H1 (cell line): Measurements from ENCODE around the gene APBB1. TPM values are rescaled to one million over a fixed set of nuclear protein-coding genes. Genes with fewer than 3 reads are reported as not detected.

Experiments used
- CTCF ChIA-PET: fragments of 300-600 bp; sonication (Branson Sonifier 250); formaldehyde crosslinking; loops from one replicate; lab custom pipeline; 2021; ENCODE audit not compliant: partially characterized antibody; lab: Charles Lee
- POLR2A ChIA-PET: fragments of 300-600 bp; sonication (Branson Sonifier 250); formaldehyde crosslinking; loops from one replicate; lab custom pipeline; 2021; ENCODE audit warnings: inconsistent platforms; ENCODE audit not compliant: partially characterized antibody; lab: Charles Lee
- DNase-seq, 2 experiments: peaks; one replicate each; pipeline versions ENCODE4 v3.0.0 to v3.0.0-alpha.2; 2010 to 2022; ENCODE audit warnings: low spot score in 2 of 2, low read depth in 1 of 2, mixed read lengths in 1 of 2
- FAIRE-seq: peaks from 2 replicates; lab custom pipeline; 2011; peaks lifted over from hg19 to GRCh38; lab: Jason Lieb, UNC
- H2AFZ ChIP-seq: 2 replicates; pipeline ENCODE4 v1.8.1; 2012; ENCODE audit warnings: low read length, inconsistent platforms
- H2AK5ac ChIP-seq: 2 replicates; pipeline ENCODE4 v1.6.1; 2013; ENCODE audit warnings: low read depth, low read length
- H2BK120ac ChIP-seq: replicated peaks from 2 replicates; pipeline ENCODE3; 2013; ENCODE audit warnings: low read depth, low read length, inconsistent platforms
- H2BK12ac ChIP-seq: 2 replicates; pipeline ENCODE4 v1.6.1; 2013; ENCODE audit warnings: low read depth, low read length
- H2BK15ac ChIP-seq: 2 replicates; pipeline ENCODE4 v1.6.1; 2013; ENCODE audit warnings: low read length
- H2BK20ac ChIP-seq: 2 replicates; pipeline ENCODE4 v1.6.1; 2013; ENCODE audit warnings: low read length
- H2BK5ac ChIP-seq: 2 replicates; pipeline ENCODE4 v1.6.1; 2013; ENCODE audit warnings: low read depth, low read length
- H3K14ac ChIP-seq: 2 replicates; pipeline ENCODE4 v1.6.1; 2013; ENCODE audit warnings: inconsistent platforms; ENCODE audit not compliant: insufficient read length
- H3K18ac ChIP-seq: 2 replicates; pipeline ENCODE4 v1.6.1; 2013; ENCODE audit warnings: low read length; ENCODE audit errors: extremely low read depth
- H3K23ac ChIP-seq: 2 replicates; pipeline ENCODE4 v1.6.1; 2013; ENCODE audit warnings: inconsistent platforms; ENCODE audit not compliant: insufficient read length
- H3K23me2 ChIP-seq: 2 replicates; pipeline ENCODE4 v1.6.1; 2013; ENCODE audit warnings: low read depth, low read length
- H3K27ac ChIP-seq: 2 replicates; pipeline ENCODE4 v1.6.1; 2011; ENCODE audit warnings: low read depth, low read length, inconsistent platforms
- H3K27me3 ChIP-seq, 4 experiments: replicated peaks in 1 of 4; 1 replicate in 1 of 4; 2 replicates in 3 of 4; pipeline versions ENCODE4 v1.6.1 to v1.8.1; 2011 to 2013; ENCODE audit warnings: low read length in 3 of 4, mild to moderate bottlenecking in 3 of 4, inconsistent platforms in 2 of 4, mixed read lengths in 2 of 4, moderate library complexity in 1 of 4; ENCODE audit not compliant: control insufficient read depth in 3 of 4, insufficient read depth in 3 of 4; ENCODE audit errors: extremely low read depth in 1 of 4
- H3K36me3 ChIP-seq, 4 experiments: 2 replicates each; pipeline versions ENCODE4 v1.6.1 to v1.8.1; 2011 to 2013; ENCODE audit warnings: mild to moderate bottlenecking in 4 of 4, low read length in 3 of 4, moderate library complexity in 2 of 4, control low read depth in 1 of 4, inconsistent platforms in 1 of 4; ENCODE audit not compliant: insufficient read depth in 4 of 4, control insufficient read depth in 2 of 4
- H3K4ac ChIP-seq: replicated peaks from 2 replicates; pipeline ENCODE3; 2013; ENCODE audit warnings: low read length, low read depth, mixed read lengths, inconsistent platforms; ENCODE audit not compliant: insufficient read length
- H3K4me1 ChIP-seq, 4 experiments: replicated peaks in 1 of 4; 1 replicate in 1 of 4; 2 replicates in 3 of 4; pipeline versions ENCODE4 v1.6.1 to v1.8.1; 2011 to 2013; ENCODE audit warnings: low read length in 3 of 4, inconsistent platforms in 2 of 4, mixed read lengths in 1 of 4; ENCODE audit not compliant: insufficient read depth in 4 of 4, control insufficient read depth in 3 of 4
- H3K4me2 ChIP-seq, 2 experiments: 2 replicates each; pipeline versions ENCODE4 v1.6.1 to v1.8.1; 2011 to 2013; ENCODE audit warnings: low read depth in 2 of 2, low read length in 2 of 2, control low read depth in 1 of 2, inconsistent platforms in 1 of 2, mild to moderate bottlenecking in 1 of 2; ENCODE audit not compliant: insufficient read depth in 1 of 2
- H3K4me3 ChIP-seq, 4 experiments: fragments of 200-600, 300-600 bp in 1 of 4; sonication (generic), shearing (Covaris generic), sonication (Bioruptor Twin) in 1 of 4; 2 replicates each; pipeline versions ENCODE4 v1.5.1 to v1.8.1; 2011 to 2016; ENCODE audit warnings: low read length in 4 of 4, low read depth in 3 of 4, control low read depth in 2 of 4, inconsistent platforms in 2 of 4, mild to moderate bottlenecking in 2 of 4, mixed read lengths in 1 of 4, moderate library complexity in 1 of 4; ENCODE audit not compliant: insufficient read depth in 2 of 4; ENCODE audit errors: extremely low read depth in 1 of 4
- H3K56ac ChIP-seq: replicated peaks from 2 replicates; pipeline ENCODE3; 2013; ENCODE audit warnings: low read depth, mild to moderate bottlenecking, mixed read lengths, low read length, inconsistent platforms; ENCODE audit not compliant: insufficient read length
- H3K79me1 ChIP-seq: 2 replicates; pipeline ENCODE4 v1.6.1; 2013; ENCODE audit warnings: low read depth, low read length, control low read depth
- H3K79me2 ChIP-seq, 2 experiments: 2 replicates each; pipeline versions ENCODE4 v1.6.1 to v1.8.1; 2012 to 2013; ENCODE audit warnings: low read length in 2 of 2, mild to moderate bottlenecking in 2 of 2, inconsistent platforms in 1 of 2; ENCODE audit not compliant: insufficient read depth in 2 of 2, control insufficient read depth in 1 of 2
- H3K9ac ChIP-seq, 4 experiments: replicated peaks in 1 of 4; 1 replicate in 1 of 4; 2 replicates in 3 of 4; pipeline versions ENCODE4 v1.6.1 to v1.8.1; 2011 to 2013; ENCODE audit warnings: low read depth in 3 of 4, low read length in 3 of 4, control low read depth in 2 of 4, mild to moderate bottlenecking in 2 of 4, moderate library complexity in 2 of 4, inconsistent platforms in 1 of 4; ENCODE audit errors: extremely low read depth in 1 of 4
- H3K9me3 ChIP-seq, 2 experiments: 2 replicates each; pipeline versions ENCODE4 v1.6.1 to v1.8.1; 2012 to 2013; ENCODE audit warnings: mild to moderate bottlenecking in 2 of 2, moderate library complexity in 2 of 2, control low read depth in 1 of 2, inconsistent platforms in 1 of 2, low read depth in 1 of 2, low read length in 1 of 2, mixed read lengths in 1 of 2; ENCODE audit not compliant: insufficient read depth in 2 of 2
- H4K20me1 ChIP-seq, 2 experiments: replicated peaks in 1 of 2; 2 replicates each; pipeline versions ENCODE3 to v1.8.1; 2011 to 2013; ENCODE audit warnings: inconsistent platforms in 2 of 2, low read length in 2 of 2, mild to moderate bottlenecking in 1 of 2; ENCODE audit not compliant: insufficient read depth in 2 of 2, control insufficient read depth in 1 of 2
- H4K5ac ChIP-seq: 2 replicates; pipeline ENCODE4 v1.6.1; 2013; ENCODE audit warnings: low read length, low read depth, mixed read lengths, inconsistent platforms; ENCODE audit not compliant: insufficient read length
- H4K8ac ChIP-seq: 2 replicates; pipeline ENCODE4 v1.8.0; 2013; ENCODE audit warnings: mild to moderate bottlenecking, moderate library complexity, low read length, inconsistent platforms; ENCODE audit not compliant: insufficient read depth; ENCODE audit errors: extremely low read depth
- H4K91ac ChIP-seq: replicated peaks from 2 replicates; pipeline ENCODE3; 2013; ENCODE audit warnings: low read length, mixed read lengths, inconsistent platforms; ENCODE audit not compliant: insufficient read length
- ATF3 ChIP-seq: IDR thresholded peaks from 2 replicates; pipeline ENCODE4 v1.6.1; 2011; ENCODE audit warnings: low read depth, mild to moderate bottlenecking, low read length; ENCODE audit not compliant: insufficient read depth
- CBX5 ChIP-seq: fragments of 300-800, 300-1000 bp; sonication (generic); IDR thresholded peaks from 2 replicates; pipeline ENCODE4 v1.7.1; 2016; ENCODE audit warnings: antibody characterized with exemption, low read length, low read depth
- CBX8 ChIP-seq: fragments of 300-800, 300-1000 bp; sonication (generic); IDR thresholded peaks from 2 replicates; pipeline ENCODE4 v1.7.1; 2016; ENCODE audit warnings: low read depth, low read length, borderline replicate concordance
- CEBPB ChIP-seq: IDR thresholded peaks from 2 replicates; pipeline ENCODE4 v1.6.1; 2012; ENCODE audit warnings: low read depth, low read length
- CHD2 ChIP-seq: IDR thresholded peaks from 2 replicates; pipeline ENCODE4 v1.6.1; 2012; ENCODE audit warnings: low read length, improper control_type of control experiment
- EGR1 ChIP-seq: IDR thresholded peaks from 2 replicates; pipeline ENCODE4 v1.6.1; 2011; ENCODE audit warnings: low read depth, low read length, borderline replicate concordance
- JUN ChIP-seq: IDR thresholded peaks from 2 replicates; pipeline ENCODE4 v1.6.1; 2011; ENCODE audit warnings: low read depth, mild to moderate bottlenecking, improper control_type of control experiment, low read length
- KDM5A ChIP-seq: fragments of 200-600 bp; IDR thresholded peaks from 2 replicates; pipeline ENCODE4 v1.7.1; 2012; ENCODE audit warnings: mild to moderate bottlenecking, low read length, inconsistent platforms, mixed read lengths
- MAFK ChIP-seq: IDR thresholded peaks from 2 replicates; pipeline ENCODE4 v1.6.1; 2012; ENCODE audit warnings: low read depth, mild to moderate bottlenecking, improper control_type of control experiment, low read length
- NANOG ChIP-seq: IDR thresholded peaks from 2 replicates; pipeline ENCODE4 v1.6.1; 2011; ENCODE audit warnings: low read length, low read depth, mild to moderate bottlenecking, inconsistent platforms; ENCODE audit not compliant: insufficient read depth, poor library complexity, severe bottlenecking
- RXRA ChIP-seq: IDR thresholded peaks from 2 replicates; pipeline ENCODE4 v1.6.1; 2011; ENCODE audit warnings: low read depth, mild to moderate bottlenecking, low read length, moderate library complexity; ENCODE audit not compliant: insufficient read depth
- SIN3A ChIP-seq, 2 experiments: IDR thresholded peaks in 1 of 2; conservative IDR thresholded peaks in 1 of 2; 2 replicates each; pipeline ENCODE4 v1.6.1; 2011 to 2012; ENCODE audit warnings: low read length in 2 of 2, improper control_type of control experiment in 1 of 2, low read depth in 1 of 2, mild to moderate bottlenecking in 1 of 2
- SIRT6 ChIP-seq: IDR thresholded peaks from one replicate; pipeline ENCODE4 v1.7.1; 2012; ENCODE audit warnings: low read length, inconsistent platforms
- SIX5 ChIP-seq: IDR thresholded peaks from 2 replicates; pipeline ENCODE4 v1.6.1; 2011; ENCODE audit warnings: mild to moderate bottlenecking, low read depth, low read length
- TCF12 ChIP-seq: IDR thresholded peaks from 2 replicates; pipeline ENCODE4 v1.6.1; 2011; ENCODE audit warnings: low read depth, mild to moderate bottlenecking, low read length
- WGBS, 2 experiments: shearing (Covaris generic) in 1 of 2; methylation state at CpG; one replicate each; pipeline versions ENCODE4 v1.1.6 to v1.1.7; 2013 to 2015; ENCODE audit warnings: low lambda C conversion rate in 2 of 2, mixed read lengths in 2 of 2, inconsistent platforms in 1 of 2, low coverage in 1 of 2, missing lambda C conversion rate in 1 of 2; ENCODE audit not compliant: insufficient replicate concordance in 2 of 2, insufficient coverage in 1 of 2, insufficient read length in 1 of 2; ENCODE audit errors: extremely low coverage in 1 of 2, missing lambda C conversion rate in 1 of 2; 5-methylcytosine and 5-hydroxymethylcytosine counted together
- polyA plus RNA-seq, 7 experiments: library from polyadenylated mRNA; depleted of rRNA in 3 of 7; stranded (reverse) in 5 of 7; unstranded in 2 of 7; fragments of >200 nt in 5 of 7; fragments of 200-250 nt in 2 of 7; gene quantifications; 1 replicate in 5 of 7; 2 replicates in 1 of 7; 4 replicates in 1 of 7; pipeline versions ENCODE4 v1.2.1 to v1.2.3, GENCODE V29; 2011 to 2013; ENCODE audit warnings: missing spikeins in 2 of 7, mixed read lengths in 2 of 7
- total RNA-seq: library from RNA; stranded (reverse); fragmentation: NEBNext Ultra II Directional; extraction: Animal tissue kit (Norgen Biotek cat#: 25700); gene quantifications from 2 replicates; pipeline ENCODE4 v1.2.1, GENCODE V29; 2021

Gene APBB1
- total and polyA plus RNA-seq, 2 of the 8 experiments (the other 6 are each of a cell fraction or from before 2014, with no cell fraction given), result 23.9 to 33.1 TPM

DNA sequence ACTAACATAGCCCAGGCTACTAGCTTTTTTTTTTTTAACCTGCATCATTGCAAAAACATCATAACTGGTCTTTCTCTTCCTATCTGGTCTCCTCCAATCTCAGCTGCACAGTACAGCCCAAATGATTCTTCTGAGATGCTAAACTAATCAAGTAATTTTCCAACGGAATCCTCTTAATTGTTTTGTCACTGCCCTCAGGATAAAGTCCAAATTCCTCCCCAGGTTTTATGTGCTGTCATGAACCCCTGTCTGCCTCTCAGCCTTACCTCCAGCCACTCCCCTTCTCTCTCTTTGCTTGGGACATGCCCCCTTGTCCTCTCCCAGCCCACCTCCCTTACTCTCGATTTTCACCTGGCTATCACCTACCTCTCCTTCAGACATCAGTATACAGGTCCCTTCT lies 12.5 kb downstream of the APBB1 start:
- Histone ChIP-seq H3K79me2 (no peaks in the 10 kb centered on the region), H3K18ac (no peak overlapping the region), H3K4ac (no peak overlapping the region), H2BK20ac (no peak overlapping the region), H2AFZ (no peak overlapping the region), H4K5ac (no peak overlapping the region), H2BK120ac (no peak overlapping the region), H3K79me1 (no peaks in the 10 kb centered on the region), H2BK12ac (no peak overlapping the region), H2AK5ac (no peak overlapping the region), H2BK15ac (no peak overlapping the region), H4K8ac (no peak overlapping the region), H3K23ac (no peak overlapping the region), H4K91ac (no peak overlapping the region), H3K4me2 (no peak overlapping the region), H2BK5ac (no peak overlapping the region), H3K9me3 (no peaks in the 10 kb centered on the region), H3K23me2 (no peaks in the 10 kb centered on the region), H3K4me1 (peaks cover 8 to 15% (median 10%) of the 10 kb centered on the region in 4 experiments), H3K27me3 (no peaks in the 10 kb centered on the region), H3K27ac (no peak overlapping the region), H3K56ac (no peak overlapping the region), H3K4me3 (no peak overlapping the region), H3K9ac (no peak overlapping the region), H3K14ac (no peak overlapping the region), H4K20me1 (peaks cover 2 to 14% of the 10 kb centered on the region in 2 experiments), H3K36me3 (no peaks in the 10 kb centered on the region)
- ChIA-PET POLR2A (interaction anchor here (1.4 to 3.0 kb wide), 3 partner anchors 12 to 20 kb away, joined by 3 to 10 read pairs (median 7); partner anchors contain the start of gene APBB1), CTCF (interaction anchor here (1.4 to 9.5 kb wide), 5 partner anchors 12 to 37 kb away, joined by 4 to 79 read pairs (median 10); partner anchors contain the start of genes APBB1 and HPX)
- no peak for FAIRE-seq
- DNase-seq, result no peak
- WGBS, 2 experiments, result 88% methylated on average over 2 of the region's 2 CpGs; no CpG with 5 or more reads in 1 of the 2 experiments
- TF ChIP-seq CBX8, result no peak
- no peak for TF ChIP-seq SIX5
- TF ChIP-seq CHD2, result no peak
- TF ChIP-seq SIRT6, result no peak
- TF ChIP-seq JUN, result no peak
- no peak for TF ChIP-seq CBX5
- no peak for TF ChIP-seq CEBPB
- TF ChIP-seq SIN3A (conservative IDR thresholded peaks at IDR 0.05 in 1 of 2, IDR thresholded peaks at IDR 0.05 in 1 of 2; ENCODE audit: low read depth in 1 of 2, low read length in 2 of 2), result no peak
- TF ChIP-seq NANOG, result no peak
- no peak for TF ChIP-seq TCF12
- TF ChIP-seq MAFK, result no peak
- TF ChIP-seq ATF3, result no peak
- TF ChIP-seq KDM5A, result no peak
- no peak for TF ChIP-seq EGR1
- TF ChIP-seq RXRA, result no peak
